ENCODE data around the gene CBFA2T3.

The CBFA2T3 gene

DNA sequence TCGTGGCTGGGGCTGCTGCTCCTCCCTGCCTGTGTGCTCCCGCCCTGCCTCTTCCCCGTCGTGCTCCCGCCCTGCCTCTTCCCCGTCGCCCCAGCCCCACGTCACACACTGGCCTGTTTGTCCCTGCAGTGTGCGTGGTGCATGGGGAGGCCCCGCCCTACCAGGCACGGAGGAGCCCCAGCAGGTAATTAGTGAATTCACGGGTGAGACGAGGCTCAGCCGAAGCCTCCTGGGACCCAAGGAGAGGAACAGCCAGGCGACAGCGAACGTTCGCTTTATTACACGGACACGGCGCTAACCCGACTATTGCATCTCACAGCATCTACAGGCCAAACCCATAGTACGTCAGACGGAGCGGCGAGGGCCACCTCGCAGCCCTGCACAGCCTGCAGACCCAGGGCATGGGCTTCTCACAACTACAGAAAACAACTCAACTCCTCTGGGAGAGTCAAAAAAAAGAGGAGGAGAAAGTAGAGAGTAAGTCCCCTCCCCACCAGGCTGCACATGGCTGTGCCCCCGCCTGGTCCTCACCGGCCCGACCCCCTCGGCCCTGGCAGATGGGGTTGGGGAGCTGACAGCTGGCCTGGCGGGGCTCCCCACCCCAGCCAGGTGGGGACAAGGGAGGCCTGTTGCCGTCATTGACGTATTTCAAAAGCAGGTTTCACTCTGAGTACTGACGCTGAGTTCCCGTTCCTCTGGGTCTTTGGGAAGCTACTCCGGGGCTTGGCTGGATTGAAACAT is 106.2 kb downstream of the CBFA2T3 start:
- DNase-seq, result no peak

DNA sequence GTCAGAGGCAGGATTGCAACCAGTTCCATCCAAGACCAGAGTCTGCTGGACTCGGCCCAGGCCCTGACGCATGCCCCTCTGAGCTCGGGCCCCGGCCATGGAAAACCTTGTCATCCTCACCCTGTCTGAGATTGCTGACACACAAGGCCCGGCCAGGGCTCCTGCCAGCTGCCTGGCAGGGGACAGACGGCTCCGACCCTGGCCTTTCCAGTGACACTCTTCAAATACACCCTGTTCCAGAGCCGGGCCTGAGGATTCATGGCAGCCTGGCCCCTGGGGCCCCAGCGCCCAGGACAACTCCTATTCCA is 107.4 kb downstream of the CBFA2T3 start:
- DNase-seq, result no peak

DNA sequence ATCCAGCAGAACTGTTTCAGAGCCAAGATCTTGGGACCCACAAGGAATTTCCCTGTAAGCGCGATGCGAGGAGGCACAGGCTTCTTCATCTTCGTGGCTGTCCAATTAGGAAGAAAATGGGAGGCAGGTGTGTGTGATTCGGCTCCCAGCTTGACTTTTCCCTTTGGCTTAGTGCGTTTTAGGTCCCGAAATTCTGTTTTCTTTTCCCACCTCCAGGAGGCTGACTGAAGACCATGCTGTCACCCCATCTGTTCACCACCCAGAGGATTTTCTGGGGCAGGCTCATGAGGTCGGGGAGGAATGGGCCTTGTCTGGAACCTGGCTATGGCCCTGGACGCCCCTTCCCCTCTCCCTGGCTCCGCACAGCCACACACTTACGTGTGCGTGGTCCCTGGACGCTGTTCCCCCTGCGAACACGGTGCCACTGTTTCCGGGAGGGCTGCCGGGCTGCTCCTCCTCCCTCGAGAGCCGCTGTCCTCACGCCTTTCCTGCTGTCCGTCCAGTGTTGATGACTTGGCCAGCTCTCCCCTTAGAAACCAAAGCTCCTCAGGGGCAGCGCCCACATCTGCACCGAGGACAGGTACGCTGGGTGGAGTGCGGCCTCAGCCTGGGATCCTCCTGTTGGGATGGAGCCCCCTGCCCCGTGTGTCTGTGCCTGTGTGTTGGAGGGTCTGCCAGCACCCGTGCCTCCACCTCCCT is 107.9 kb downstream of the CBFA2T3 start:
- DNase-seq, result no peak

DNA sequence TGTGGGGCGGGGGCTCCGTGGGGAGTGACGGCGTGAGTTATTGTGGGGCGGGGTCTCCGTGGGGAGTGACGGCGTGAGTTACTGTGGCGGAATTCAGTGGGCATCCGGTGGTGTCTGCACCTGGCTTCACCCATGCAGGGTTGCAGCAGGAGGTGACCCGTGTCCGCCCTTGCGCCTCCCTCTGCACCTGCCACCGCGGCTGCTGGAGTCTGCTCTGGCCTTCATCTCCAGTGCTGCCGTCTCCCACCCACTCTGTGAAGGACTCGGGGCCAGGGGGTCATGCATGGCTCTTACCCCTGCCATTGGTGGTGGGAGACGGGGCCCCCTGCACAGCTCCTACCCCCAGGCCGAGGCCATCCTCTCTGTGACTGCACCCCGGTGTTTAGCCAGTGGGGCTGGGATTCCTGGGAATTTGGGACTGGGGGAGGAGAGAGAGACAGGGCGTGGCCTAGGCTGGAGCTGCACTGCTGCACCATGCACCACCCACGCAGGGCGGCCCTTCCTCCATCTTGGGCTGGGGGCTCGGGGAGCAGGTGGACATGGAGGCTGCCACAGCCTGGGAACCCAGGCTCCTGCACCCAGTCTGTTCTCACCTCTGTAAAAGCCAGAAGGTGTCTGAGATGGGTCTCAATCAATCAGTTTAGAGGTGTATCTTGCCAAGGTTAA is 109.3 kb downstream of the CBFA2T3 start:
- DNase-seq, result no peak

DNA sequence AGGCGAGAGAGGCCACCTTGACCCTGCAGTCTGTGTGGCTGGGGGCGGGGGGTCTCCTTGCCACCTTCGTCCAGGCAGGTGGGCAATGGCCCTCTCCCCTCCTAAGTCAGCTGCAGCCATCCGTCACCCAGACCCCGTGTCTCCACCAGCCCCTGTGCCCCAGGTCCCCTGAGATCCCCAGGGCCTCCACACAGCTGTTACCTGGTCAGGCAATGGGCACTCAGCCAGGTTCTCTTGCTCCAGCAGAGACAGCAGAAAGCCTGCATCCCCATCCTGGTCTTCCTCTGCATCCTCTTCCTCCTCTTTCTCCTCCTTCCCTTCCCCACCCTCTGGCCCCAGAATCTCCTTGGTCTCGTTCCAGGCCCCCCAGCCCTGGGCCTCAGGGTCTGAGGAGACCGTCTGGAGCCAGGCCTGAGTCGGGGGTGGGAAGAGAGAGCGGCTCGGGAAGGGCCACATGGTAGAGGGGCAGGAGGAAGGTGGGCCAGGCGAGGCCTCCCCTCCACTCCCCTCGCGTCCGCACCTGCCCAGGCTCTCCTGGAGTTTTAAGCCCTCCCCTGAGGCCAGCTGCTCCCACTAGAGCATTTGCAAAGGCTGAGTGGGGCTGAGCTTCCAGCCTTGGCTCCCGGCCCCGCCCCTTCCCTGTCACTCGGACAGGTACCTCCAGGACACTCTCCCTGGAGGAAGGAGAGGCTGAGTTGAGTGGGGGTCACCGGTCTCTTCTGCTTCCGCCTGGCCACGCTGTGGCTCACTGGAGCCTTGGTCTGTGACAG is 110.7 kb downstream of the CBFA2T3 start, which contains the start of gene PABPN1L:
TSS of gene PABPN1L (minus strand) at position 510 of the 770 bp plus-strand sequence. CDS start at position 456, 54 bp downstream.
- DNase-seq, result no peak

DNA sequence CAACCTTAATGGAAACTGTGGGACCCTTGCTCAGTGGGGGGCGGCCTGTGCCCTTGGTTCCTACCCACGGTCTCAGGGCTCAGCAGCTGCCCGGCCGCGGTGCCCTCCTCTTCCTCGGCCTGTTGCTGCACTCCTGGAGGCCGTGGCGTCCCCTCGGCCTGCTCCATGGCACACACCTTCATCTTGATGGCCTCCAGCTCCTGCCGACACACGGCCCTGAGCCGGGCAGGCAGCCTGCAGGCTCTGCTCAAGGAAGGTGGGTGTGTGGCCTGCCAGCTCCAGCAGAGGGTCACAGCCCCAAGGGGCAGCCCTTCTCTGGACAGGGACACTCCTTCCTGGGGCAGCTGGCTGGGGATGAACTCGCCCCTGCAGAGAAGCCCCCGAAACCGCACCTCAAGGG is 111.3 kb downstream of the CBFA2T3 start:
- DNase-seq, result no peak

DNA sequence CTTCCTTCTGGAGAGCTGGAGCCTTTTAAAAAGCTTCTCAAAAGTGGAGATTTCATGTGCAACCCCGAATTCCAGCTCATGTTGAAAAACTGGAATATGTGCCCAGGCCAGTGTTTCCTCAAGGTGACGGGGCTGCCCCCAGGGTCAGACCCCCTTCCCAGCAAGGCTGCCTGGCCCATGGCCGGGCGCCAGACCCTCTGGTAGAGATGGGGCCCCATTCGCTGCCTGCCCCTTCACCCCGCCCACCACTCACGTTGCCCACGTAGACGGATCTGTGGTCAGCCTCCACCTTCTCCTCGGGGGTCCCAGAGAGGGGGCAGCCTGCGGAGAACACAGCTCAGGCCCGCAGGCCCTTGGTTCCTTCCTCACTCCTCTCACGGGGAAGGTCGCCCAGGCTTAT is 111.7 kb downstream of the CBFA2T3 start:
- DNase-seq, result no peak

DNA sequence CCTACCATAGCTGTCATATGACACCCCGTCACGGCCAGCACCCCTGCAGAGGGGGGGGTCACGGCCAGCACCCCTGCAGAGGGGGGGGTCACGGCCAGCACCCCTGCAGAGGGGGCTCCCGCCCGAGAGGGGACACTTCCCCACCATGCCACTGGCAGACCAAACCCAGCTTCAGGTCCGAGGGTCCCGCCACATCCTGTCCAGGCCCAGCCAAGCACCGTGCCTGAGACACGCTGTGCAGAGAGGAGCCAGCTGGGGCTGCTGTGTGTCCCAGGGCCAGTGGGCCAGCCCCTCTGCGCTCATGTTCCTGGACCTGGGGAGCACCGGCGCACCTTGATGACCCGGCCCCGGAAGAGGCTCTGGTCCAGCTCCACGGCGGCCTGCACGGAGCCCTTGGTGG is 112.5 kb downstream of the CBFA2T3 start:
- DNase-seq, result no peak

DNA sequence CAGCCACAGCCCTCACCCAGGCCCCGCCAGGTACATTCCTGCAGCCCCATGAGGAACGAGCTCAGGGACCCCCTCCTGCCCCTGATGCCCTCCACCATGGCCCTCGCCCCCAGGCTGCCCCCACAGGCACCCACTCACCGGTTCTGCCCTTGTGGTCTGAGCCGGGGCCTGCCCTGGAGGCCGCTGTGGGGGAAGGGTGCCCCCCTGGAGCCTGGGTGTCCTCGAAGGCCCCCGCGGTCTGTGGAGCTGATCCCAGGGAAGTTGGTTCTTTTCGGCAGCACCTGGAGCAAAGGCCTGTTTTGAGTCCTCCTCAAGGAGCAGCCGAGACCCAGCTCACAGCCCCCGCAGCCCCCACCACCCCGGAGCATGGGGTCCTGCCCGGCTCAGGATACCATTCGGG is 112.9 kb downstream of the CBFA2T3 start:
- DNase-seq, result no peak

DNA sequence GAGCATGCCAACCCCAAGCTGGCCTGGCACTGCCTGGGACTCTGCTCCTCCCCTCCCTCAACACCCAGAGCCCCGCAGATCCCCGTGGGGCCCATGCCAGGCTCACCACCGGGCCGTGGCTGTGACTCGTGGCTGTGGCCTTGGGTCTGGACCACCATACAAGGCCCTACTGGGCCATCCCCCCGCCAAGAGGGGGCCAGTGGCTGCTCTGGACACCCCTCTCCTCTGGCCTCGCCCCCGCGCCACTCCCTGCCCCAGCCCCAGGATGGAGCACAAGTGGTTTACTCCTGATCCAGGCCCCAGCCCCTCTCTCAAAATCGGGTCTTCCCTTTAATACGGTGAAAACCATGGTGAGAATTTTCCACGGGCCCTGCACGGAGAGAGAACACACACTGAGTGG is 113.6 kb downstream of the CBFA2T3 start:
- no peak for DNase-seq

DNA sequence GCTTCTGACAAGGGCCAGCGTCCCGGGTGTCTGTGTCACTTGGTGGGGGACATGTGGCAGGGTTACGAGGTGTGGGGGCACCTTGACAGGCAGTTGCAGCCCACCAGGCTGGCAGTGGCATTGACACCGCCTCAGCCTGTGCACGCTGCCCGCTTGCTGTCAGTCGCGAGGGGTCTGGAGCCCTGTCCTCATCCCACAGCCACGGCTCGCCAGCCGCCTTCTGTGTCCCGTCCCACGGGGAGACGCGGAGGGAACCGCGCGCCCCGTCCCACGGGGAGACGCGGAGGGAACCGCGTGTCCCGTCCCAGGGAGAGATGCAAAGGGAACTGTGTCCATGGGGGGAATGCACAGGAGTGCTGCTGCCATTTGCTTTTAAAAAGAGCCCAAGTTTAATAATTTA is 114.0 kb downstream of the CBFA2T3 start:
- DNase-seq, result no peak

DNA sequence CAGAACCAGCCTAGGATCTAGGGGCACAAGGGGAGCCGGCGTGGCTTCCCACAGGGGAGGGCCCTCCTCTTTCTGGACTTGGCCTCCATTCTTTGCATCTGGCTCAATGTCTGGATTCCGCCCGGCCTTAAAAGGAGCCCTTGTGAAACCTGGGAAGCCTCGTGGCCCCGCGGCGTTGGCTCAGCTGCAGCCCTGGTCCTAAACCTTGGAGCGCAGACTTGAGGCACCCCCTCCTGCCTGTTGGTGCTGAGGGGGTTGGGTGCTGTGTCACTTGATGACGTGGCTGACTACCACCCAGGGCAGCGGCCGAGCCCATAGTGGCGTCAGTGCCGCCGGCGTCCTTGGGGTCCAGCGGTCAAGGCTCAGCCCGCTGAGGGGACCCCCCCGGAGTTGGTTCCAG is 115.6 kb downstream of the CBFA2T3 start:
- no peak for DNase-seq

DNA sequence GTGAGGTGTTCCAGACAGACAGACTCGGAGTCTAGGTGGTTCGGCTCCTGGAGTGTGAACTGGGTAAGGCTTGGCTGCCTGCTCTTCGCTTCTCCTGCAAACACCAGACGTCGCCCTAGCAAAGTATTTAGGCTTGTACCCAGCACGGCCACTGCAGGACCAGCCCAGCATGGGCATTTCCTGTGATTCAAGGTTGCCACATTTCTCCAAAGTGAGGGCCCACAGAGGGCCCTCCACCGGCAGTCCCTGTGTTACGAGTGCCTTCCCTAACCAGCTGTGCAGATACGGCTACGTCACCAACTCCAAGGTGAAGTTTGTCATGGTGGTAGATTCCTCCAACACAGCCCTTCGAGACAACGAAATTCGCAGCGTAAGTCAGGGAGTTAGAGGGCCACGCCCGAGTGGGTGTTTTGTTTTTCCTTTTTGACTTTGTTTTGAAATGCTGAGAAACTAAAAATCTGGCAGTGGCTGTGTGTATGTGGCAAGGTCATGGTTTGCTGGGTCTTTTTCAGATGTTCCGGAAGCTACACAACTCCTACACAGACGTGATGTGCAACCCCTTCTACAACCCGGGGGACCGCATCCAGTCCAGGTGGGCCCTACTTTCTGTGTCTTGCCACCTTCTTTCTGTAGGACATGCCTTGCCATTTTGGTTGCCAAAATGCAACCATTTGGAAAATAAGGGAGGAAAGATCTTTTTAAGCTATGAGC is 117.5 kb downstream of the CBFA2T3 start:
- DNase-seq, result no peak

DNA sequence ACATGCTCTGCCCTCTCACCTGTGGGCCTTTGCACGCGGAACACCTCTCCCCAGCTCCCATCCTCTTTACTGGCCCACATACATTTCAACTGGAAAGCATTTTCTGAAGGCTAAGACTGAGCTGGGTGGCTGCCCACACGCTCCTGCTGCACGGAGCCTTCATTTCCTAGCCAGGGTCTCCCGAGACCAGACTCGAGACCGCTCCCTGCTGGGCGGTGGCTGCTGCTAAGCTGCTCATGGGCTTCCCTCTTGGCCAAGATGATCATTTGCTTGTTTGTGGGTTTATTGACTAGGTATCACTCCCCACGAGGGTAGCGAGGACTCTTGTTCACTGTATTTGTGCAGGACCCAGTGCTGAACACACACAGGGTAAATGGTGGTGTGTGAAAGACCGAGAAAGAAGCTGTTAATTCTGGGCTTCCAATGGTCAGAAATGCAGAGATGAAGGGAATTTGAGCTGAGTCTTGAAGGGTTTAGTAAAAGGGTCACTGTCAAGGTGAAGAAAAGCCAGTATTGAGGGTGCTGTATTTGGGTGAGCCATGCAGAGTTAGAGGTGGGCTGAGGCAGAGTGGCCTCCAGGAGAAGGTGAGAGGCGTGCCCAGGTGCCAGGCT is 119.2 kb downstream of the CBFA2T3 start:
- DNase-seq, result no peak

DNA sequence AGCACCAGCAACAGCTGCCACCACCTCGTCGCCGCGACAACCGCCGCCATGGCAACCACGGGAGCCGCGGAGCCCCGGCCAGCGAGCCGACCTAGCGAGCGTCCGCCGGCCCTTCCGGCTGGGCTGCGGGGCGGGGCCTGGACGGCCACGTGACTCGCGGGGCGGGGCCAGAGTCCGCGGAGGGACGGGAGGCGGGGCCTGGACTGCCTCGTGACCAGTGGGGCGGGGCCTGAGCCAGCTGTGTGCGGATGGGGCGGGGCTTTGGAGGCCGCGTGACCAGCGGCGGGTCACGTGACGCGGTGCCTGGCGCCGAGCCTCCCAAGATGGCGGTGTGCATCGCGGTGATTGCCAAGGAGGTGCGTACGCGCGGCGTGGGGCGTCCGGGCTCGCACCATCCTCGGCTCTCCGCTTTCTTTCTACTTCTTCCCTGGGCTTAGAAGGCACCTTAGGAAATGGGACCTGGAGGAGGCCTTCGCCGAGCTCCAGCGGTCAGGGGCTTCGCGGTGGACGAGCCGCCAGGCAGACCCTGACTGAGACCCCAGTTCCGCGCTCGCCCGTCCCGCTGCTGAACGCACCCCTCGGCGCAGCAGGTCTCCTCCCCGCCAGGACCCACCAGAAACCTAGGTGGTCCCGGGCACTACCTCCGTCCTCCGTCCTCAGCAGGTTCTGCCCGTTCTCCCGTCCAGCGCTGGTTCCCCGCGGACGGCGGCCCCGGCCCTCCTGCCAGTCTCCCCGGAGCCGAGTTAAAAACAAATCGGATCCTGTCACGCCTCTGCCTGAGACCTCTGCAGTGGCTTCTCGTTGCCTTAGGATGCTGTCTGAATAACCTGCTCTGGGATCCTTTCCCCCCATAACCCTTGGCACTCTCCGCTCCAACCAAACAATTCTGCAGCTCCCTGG is 119.9 kb downstream of the CBFA2T3 start, which contains the start of the genes GALNS and TRAPPC2L:
TSS of gene GALNS (minus strand) at position 120 of the 900 bp plus-strand sequence. CDS start at position 50, 70 bp downstream.
TSS of gene TRAPPC2L (plus strand) at position 300 of the 900 bp plus-strand sequence. CDS start at position 324, 24 bp downstream.
- DNase-seq, result peak; percentile 87

DNA sequence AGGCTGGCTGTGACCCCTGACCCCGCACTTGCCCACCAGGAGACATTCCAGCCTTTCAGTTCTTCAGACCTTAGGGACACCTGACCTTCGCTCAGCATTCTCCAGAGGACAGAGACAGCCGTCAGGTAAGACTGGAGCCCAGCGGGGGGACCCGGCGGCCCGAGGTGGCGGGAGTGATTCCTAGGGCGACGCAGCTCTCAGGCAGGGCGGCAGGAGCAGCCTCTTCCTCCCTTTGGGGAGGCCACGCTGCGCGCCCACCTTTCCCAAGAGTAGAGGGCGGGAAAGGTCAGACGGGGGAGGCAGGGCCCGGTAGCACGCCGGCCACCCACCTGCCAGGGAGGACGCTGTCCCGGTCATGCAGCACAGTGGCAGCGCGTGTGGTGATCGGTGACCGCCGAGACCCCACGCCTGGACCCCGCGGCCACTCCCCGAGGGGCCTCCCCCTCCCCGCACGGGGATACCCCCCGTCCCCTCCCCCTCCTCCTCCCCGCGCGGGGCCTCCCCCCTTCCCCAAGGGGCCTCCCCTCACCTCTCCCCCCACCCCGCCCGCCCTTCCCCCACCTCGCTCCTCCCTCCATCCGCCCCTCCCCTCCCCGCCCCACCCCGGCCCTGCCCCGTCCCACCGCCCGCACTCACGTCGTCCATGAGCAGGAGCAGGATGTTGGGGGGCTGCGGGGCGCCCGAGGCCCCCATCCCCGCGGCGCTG is 120.7 kb downstream of the CBFA2T3 start:
- no peak for DNase-seq

DNA sequence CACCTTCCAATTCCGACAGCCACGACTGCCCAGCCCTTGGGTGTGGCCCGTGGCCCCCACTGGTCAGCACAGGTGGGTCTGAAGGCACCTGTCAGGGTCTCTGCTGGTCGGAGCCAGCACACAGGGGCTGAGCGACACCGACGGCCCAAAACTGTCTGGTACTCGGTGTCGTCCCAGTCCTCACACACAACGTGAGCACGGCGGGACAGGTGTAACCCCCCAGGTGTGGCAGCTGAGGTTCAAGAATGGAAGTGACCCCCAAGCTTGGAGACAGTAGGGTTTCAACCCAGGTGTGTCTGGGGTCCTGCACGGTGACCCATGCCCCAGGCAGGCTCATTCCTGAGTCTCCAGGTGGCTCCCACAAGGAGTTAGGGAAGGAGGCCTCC is 121.3 kb downstream of the CBFA2T3 start:
- no peak for DNase-seq

DNA sequence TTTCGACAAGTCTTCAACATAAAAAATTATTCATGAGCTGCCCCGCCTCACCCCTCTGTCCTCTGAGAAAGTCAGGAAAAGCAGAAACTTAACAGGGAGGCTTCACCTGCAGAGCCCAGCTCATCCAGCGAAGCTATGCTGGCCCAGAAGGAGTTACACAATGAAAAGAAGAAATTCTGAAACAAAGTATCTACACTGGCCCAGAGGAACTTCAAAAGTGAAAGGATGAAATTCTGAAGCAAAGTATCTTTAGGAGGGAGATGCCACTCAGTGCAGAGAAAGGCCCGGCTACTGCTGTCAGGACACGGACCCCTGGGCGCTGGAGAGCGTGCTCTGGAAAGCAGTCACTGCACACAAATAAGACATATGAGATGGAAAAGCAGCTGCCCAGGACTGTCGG is 121.8 kb downstream of the CBFA2T3 start:
- no peak for DNase-seq

DNA sequence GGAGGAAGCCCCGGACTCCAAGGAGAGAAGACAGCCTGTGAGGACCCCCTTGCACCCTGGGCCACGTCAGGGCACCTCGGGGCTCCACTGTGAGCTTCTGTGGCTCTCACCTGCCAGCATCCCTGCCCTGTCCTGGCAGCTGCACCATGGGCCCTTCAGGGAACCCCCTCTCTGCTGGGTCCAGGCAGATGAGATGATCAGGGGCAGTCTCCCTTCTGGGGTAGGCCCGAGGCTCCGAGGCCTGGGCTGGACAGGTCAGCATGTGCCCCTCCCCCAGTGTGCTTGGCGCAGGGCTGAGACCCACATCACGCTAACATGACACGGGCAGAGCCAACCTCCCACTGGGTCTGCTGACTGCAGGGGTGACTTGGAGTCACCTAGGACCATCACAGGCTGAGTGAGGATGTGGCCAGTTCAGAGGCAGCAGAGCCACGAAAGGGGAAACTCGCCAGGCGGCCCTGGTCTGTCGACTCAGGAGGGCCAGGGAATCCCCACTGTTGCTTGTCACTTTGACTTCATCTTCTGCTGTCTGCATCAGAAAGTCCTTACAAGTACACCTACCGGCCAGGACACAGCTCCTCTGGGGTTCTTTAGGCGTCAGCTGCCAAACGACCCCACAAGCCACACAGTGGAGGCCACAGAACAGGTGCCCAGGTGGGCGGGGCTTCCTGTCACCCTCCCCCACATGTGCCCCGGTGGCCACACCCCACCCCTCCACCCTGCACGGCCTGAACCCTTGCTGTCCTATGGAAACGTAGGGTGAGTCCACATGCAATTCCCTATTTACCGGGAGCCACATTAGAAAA is 122.5 kb downstream of the CBFA2T3 start:
- DNase-seq, result no peak

Measured in DMS153 (cell line).